ENCODE results near the gene VPS37C. TPM values are rescaled to one million over a fixed set of nuclear protein-coding genes. Genes with fewer than 3 reads are reported as not detected.

VPS37C gene
- total RNA-seq, 1 donor from 2014 or later = 10.7 TPM

- no peak for DNase-seq (ENCODE audit: low read depth)
Observed at GRCh38 chr11:61133145-61133544, 28.1 kb downstream of the VPS37C start.

DNA sequence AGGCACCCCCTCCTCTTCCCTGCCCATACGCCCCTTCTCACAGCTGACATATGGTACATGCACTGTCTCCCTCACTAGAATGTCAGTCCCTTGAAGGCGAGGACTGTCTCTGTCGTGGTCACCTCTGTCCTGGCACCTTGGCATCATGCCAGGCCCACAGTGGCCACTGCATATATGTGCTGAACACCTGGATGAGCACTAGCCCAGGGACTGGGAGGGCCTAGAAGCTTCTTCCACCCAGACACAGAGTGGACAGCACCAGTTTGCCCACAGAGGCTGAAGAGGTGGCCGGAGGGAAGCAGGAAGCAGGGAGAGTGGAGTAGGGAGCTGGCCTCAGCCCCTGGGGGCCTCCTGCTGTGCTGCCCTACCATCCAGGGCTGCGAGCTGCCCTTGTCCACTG lies 28.6 kb downstream of the VPS37C start:
- DNase-seq (ENCODE audit: low read depth) = no peak

DNA sequence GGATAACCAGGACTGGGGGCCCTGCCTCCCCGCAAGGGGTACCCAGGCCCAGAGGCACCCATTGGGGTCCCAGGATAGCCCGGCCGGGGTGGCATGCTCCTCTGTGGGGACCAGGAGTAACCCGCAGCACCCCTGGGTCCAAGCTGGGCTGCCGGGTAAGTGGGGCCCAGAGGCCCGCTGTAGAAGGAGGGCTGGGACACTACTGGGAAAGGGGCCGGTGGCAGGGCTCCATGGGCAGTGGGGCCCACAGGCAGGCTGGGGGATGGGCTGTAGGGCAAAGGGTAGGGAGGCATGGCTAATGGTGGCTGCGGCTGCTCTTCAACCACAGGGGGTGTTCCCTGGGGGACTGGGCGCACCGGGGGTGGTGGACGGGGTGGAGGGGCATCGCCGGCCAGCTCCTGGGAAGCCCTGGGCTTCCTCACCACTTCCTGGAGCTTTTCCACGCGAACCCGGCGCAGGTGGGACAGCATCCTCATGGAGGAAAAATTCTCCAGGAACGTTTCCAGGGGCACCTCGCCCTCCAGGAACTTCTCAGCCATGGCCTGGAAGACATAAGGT lies 29.1 kb downstream of the VPS37C start:
- DNase-seq (ENCODE audit: low read depth) = no peak

GRCh38 chr11:61131586-61131985 lies 29.6 kb downstream of the VPS37C start:
- DNase-seq (ENCODE audit: low read depth) = no peak

DNA sequence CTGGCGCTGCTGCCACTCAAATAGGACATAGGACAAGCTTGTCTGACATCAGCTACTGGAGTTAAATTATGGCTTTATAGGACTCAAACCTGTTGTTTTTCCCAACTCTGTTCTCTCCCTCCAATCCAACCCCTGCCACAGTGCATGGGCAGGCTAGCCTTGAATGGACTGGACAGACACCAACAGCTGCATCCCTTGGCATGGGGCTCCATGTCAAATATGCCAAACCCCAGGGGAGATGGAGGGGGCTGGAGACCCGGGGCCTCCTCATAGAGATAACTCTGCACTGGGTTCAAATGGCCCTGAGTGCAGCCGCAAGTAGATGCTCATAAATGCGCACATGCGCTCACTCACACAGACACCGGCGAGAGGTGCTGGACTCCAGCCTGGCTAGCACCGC lies 30.0 kb downstream of the VPS37C start:
- DNase-seq (ENCODE audit: low read depth) = no peak

DNA sequence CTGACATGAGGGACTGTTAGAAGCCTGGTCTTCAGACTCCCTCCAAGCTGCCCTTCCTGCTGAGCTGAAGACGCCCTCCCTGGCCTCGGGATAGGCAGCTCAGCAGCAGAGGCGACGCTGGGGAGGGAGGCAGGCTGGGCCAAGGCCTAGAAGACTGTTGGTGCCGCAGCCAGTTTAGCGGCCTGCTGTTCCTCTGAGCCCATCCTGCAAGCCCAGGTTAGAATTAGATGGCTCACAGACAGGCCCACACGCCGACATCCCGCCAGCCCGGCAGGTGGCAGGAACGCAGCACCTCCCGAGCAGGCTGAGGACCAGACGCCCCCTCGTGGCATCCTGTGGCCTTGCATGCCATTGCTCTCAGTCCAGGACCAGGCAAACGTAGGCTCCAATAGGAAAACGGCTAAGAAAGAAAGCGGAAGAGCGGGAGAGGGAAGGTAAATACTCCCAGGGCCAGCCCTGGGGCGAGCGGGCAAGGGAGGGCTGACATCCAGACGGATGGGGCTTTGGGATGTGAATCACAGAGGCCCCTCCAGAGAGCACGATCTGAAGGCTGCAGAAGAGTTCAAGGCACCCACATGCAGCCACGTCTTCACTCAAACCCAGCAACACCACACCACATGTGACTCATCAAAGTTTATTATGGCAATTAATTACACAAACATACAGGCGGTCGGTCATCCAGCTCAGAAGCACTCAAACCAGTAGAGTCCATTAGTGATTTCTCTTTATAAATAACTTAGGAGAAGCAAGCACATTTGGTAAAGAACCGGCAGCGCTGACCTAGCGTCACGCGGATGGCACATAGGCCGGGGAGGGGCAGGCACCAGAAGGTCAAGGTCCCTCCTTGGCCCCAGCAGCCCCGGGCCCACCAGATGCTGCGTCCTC lies 31.3 kb downstream of the VPS37C start:
- peak; percentile 94 for DNase-seq (ENCODE audit: low read depth)

GRCh38 chr11:61128947-61129638 lies 32.1 kb downstream of the VPS37C start:
- DNase-seq (ENCODE audit: low read depth) = no peak

DNA sequence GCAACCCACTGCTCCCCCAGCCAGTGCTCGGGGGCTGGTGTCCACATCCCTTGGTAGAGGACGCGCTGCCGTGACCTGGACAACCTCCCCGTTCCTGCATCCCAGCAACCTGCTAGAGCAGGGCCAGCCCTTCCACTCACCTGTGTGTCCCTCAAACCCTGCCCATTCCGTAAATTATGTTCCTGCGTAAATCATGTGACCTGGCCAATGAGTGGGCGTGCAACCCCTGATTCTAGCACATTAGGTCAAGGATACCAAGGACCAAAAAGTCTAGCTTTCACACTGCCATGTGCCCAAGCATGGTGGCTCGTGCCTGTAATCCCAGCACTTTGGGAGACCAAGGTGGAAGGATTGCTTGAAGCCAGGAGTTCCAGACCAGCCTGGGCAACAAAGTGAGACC lies 33.2 kb downstream of the VPS37C start:
- DNase-seq (ENCODE audit: low read depth) = no peak

- DNase-seq (ENCODE audit: low read depth) = no peak
Observed at GRCh38 chr11:61126256-61126655, 35.0 kb downstream of the VPS37C start.

DNA sequence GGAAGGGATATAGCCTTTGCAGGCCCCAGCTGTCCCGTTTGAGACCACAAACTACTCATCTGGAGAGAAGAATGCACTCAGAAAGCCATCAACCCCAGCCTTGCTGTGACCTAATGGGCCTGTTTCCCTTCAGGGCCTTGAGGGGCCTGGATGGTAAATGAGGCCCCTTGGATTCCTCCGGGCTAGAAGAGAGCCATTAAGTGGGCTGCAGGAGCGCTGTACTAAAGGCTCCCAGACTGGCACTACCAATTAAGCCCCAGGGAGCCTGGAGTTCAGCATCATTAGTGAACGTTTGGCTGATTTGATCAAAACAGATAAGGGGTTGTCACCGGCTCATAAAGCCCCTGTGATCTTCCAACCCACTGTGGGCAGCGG lies 35.9 kb downstream of the VPS37C start:
- DNase-seq (ENCODE audit: low read depth) = no peak

GRCh38 chr11:61124574-61125309 lies 36.5 kb downstream of the VPS37C start:
- no peak for DNase-seq (ENCODE audit: low read depth)

GRCh38 chr11:61123775-61124571 lies 37.3 kb downstream of the VPS37C start:
- DNase-seq (ENCODE audit: low read depth) = no peak

DNA sequence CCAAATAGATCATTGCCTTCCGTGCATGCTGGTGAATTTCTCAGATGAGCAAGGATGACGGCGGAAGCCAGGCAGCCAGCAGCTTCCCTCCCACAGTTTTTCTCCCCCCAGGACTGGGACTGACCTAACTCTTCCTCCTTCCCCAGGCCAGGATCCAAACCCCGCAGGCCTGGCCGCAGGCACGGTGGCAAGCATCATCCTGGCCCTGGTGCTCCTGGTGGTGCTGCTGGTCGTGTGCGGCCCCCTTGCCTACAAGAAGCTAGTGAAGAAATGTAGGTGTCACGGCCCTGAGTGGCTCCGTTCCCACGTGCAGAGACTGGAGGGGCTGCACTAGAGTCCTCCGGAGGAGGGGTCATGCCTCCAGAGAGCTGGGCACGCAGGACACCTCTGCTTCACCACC lies 38.5 kb downstream of the VPS37C start:
- no peak for DNase-seq (ENCODE audit: low read depth)

GRCh38 chr11:61121917-61122316 lies 39.3 kb downstream of the VPS37C start:
- DNase-seq (ENCODE audit: low read depth) = no peak

- no peak for DNase-seq (ENCODE audit: low read depth)
Observed at GRCh38 chr11:61121192-61121831, 39.9 kb downstream of the VPS37C start.

- no peak for DNase-seq (ENCODE audit: low read depth)
Observed at GRCh38 chr11:61120706-61121191, 40.5 kb downstream of the VPS37C start.

DNA sequence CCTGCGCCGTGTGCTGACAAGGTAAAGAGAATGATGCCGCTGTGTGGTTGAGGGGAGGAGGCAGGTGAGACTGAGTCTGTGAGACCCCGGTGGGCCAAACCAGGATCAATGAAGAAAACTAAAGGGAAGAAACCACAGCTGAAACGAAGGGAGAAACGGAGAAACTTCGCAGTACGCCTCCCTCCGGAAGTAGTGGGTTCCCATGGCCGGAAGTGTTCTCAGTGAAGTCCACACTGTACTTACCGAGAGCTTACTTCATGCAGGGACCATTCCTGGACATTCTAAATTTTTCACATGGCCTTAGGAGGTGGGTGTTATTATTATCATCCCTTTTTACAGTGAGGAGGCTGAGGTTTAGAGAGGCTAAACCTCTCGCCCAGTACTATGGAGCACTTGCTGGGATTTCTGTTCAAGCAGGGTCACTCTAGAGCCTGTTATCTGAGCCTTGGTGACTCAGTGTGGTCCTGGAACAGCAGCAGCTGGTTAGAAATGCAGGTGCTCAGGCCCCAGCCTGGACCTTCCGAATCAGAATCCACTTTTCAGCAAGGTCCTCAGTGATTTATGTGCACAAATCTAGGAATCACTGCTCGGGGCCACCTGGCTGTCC lies 41.0 kb downstream of the VPS37C start:
- DNase-seq (ENCODE audit: low read depth) = no peak

GRCh38 chr11:61119571-61119970 lies 41.7 kb downstream of the VPS37C start:
- no peak for DNase-seq (ENCODE audit: low read depth)

DNA sequence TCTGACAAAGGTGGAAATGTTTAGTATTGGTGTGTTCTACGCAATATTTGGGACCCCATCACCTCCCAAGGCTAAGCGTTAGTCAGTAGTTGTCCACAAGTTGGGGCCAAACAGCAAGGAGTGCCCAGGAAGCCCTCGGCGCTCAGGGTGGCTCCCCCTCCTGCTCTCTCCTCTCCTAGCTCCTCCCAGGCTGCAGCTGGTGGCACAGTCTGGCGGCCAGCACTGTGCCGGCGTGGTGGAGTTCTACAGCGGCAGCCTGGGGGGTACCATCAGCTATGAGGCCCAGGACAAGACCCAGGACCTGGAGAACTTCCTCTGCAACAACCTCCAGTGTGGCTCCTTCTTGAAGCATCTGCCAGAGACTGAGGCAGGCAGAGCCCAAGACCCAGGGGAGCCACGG lies 42.2 kb downstream of the VPS37C start:
- DNase-seq (ENCODE audit: low read depth) = no peak

GRCh38 chr11:61118406-61118805 lies 42.8 kb downstream of the VPS37C start:
- DNase-seq (ENCODE audit: low read depth) = no peak

Measured in renal cortical epithelial cell (primary cell).